Stimulated activated CD8-positive, alpha-beta memory T cell treated with anti-CD3 and anti-CD28 coated beads, Interleukin-15, amount 100 ng/mL, for 1 hour (primary cell): Measurements from ENCODE around the gene TRAM2.

Experiments used
- DNase-seq: peaks from one replicate; pipeline ENCODE4 v3.0.0-alpha.2; 2020; ENCODE audit warnings: low read depth

Gene TRAM2

DNA sequence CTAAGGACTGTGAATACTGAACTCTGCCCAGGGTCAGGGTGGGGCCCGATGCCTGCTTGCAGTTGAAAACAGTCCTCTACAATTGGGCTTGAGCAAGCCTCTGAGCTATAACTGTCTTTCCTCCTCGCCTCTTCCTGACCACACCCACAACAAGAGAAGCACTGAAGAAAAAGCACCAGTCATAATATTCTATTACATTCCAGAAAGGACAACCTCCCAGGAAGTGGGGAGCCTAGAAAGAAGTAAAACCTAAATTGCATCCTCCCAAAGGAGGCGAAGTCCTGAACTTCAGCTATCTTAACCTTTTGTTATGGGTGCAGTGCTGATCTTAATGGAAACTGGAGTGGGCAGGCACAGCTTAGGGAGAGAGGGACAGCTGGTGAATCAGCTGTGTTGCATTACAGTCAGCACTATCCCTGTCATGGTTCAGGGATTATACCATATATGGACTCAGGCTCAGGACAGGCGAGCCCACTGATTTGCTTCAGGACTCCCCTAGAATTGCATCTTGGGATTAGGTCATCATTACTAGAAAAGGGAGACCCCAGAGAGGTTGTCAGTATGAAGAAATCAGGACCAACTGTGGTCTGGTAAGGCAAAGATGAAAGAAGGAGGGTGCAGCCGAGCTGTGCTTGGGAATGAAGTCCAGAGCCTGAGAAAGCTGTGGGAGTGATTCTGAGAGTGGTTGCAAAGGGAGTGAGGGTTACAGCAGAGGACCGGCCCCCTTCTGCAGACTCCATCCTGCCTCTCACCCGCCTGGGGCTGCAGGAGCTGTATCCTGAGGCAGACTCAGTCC lies 18.3 kb upstream of the TRAM2 start:
- DNase-seq: no peak

DNA sequence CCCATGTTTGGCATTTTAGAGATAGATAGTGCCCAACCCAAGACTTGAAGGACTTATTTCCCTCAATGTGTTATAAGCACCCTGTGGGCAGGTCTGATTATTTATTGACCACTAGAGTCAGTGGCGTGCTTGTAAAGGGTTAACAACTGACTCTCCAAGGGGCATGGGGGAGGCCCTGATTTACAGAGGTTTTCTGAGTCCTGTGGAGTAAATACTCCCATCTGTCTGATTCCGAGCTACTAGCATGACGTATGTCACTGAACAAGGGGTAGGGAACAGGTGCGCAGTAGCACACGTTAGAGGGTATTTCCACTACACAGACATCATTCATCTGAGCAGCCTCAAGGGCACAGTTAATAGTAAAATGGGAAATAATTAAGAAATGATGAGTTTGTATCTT lies 17.4 kb upstream of the TRAM2 start:
- no peak for DNase-seq

GRCh38 chr6:52591832-52592231 lies 15.0 kb upstream of the TRAM2 start:
- no peak for DNase-seq

GRCh38 chr6:52590152-52590891 lies 13.5 kb upstream of the TRAM2 start:
- DNase-seq: no peak

GRCh38 chr6:52588710-52589091 lies 11.8 kb upstream of the TRAM2 start:
- DNase-seq: no peak

DNA sequence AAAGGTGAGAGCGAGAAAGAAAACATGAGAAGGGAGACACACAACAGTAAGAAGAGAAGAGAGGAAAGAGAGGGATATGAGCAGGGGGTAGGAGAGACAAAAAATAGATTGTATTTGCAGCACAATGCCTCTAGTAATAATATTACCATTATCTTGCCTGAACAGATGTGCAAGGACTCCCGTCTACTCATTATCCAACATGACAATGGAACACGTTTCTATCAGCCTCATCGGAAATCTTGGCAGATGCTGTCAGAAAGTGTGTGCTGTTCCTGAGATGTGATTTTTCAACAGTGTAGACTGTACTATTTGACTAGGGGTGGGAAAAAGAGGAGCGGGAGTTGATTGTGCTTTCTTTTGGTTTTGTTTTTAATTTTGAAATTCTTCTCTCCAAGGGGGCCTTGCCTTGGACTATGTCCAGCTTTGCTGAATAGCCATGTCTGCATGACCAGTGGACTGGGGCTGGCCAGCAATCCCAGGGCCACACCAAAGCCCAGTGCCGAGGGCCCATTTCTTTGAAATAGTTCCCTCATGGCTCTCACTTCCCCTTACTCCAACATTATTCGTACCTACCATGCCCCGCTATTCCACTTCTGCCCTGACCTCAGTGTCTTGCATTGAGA lies 11.3 kb upstream of the TRAM2 start:
- no peak for DNase-seq

DNA sequence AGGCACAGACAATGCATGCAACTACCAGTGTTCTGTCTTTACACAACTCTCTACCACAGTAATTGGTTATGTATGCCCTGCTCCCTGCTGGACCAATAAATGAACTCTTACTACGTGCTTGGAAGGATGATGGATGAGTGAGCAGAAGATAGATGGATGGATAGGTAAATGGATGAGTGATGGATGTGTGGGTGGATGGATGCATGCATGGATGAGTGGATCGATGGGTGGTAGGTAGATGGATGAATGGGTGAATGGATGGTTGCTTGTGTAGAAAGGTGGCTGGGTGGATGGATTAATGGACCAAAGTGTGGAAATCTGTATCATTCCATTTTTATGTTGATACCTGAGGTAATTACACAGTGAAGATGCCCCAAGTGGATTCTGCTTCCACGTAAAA lies 10.1 kb upstream of the TRAM2 start:
- no peak for DNase-seq

GRCh38 chr6:52584203-52584602 lies 7.3 kb upstream of the TRAM2 start:
- no peak for DNase-seq

- DNase-seq: no peak
These were observed 6.1 kb upstream of the TRAM2 start for GRCh38 chr6:52582996-52583395.

DNA sequence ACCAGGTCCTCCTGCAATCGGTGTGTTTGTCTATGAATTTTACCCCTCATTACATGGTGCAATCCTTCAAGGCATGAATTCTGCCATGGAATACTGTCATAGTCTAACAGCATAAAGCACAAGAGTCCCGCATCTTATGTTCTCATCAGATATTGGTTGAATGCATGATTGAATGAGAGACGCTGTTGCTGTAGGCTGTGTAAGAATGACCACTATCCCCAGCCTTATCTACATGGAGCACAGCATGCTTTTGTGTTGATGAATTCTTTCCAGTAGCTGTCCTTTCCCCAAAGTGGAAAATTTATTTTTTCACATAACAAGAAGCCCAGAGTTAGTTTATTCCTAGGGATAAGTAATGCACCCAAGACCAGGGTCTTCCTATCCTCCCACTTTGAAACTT lies 5.6 kb upstream of the TRAM2 start:
- no peak for DNase-seq

DNA sequence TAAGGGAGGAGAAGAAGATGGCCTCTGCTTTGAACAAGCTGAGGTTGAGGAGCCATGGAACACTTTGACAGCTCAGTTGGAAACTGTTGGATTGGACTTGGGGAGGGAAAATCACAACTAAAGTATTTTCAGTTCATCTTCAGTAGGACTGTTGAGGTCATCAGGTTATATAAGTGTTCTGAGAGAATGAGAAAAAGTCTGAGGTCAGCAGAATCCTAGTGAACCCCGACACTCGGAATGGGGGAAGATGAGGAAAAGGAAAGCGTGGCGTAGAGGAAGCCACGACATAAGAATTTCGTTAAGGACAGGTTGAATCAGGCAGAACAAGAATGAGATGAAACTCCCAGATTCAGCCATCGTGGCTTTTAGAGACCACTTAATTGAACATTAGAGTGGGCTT lies 4.0 kb upstream of the TRAM2 start:
- no peak for DNase-seq

DNA sequence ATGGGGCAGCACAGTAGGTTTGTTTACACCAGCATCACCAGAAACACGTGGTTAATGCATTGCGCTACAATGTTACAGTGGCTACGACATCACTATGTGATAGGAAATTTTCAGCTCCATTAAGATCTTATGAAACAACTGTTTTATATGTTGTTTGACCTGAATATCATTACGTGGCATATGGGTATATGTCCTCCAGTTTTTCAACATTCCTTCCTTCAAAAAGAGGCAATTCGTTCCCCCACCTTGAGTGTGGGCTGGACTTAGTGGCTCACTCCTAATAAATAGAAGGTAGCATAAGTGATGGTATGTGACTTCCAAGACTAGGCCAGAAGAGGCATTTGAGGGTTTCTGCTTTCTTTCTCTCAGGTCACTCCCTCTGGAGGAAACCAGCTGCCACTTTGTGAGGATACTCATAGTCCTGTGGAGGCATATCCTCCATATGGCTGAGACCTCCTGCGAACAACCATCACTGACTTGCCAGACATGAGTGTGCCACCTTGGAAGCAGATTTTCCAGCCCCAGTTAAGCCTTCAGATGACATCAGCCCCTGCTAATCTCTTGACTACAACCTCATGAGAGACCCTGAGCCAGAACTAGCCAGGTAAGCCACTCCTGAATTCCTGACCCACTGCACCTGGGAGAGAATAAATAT lies 2.3 kb upstream of the TRAM2 start:
- DNase-seq: no peak

DNA sequence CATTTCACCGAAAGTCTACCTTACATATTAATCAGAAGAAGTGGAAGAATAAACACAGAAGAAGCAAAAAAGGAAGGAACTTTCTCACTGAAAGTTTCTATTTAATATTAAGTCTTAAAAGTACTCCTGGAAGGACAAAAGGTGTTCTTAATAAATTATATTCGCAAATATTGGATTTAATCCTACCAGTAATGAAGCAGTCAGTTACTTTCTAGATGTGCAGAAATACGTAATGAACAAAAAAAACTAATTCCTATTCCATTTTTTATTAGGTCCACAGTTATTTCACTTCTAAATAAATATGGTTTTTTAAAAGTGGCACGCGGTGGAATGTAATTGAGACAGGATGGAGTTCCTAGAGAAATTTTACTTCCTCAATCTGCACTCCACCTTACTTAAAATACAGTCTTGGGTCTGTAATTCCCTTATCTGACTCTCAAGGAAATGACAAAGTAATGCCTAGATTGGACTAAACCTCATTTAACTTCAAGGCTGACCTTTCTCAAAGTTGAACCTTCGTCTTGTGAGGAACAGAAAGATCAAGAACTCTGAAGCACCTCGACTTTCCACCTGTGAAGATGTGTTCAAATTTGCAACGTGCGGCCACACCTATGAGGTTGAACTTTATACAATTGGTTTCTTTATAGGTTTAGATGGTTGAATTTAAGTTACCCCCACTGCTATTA lies 1.1 kb upstream of the TRAM2 start:
- no peak for DNase-seq

DNA sequence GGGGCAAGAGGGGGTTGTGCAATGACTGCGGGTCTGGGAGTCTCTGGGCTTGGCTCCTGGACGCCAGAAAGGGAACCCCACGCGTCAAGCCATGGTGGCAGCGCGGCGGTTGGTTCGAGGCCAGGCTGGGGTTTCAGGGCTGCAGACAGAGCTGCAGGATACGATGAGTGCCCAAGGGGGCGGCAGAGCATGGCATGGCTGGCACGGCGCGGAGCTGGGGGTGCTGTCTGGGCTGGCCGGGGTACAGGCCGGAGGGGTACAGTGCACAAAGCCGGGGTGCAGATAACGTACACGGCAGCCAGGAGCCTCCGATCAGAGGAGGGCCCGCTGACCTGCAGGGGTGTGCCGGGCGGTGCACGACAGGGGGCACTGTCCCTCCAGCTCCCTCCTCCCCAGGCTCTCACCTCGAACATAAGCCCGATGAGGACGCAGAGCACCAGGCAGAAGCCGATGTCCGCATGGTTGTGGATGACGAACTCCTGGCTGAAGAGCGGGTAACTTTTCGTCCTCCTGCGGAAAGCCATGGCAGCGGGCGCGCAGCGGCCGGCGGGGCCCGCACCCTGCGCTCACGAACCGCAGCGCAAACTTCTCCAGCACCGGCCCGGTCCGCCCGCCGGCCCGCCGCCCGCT lies 353 bp downstream of the TRAM2 start:
- no peak for DNase-seq

DNA sequence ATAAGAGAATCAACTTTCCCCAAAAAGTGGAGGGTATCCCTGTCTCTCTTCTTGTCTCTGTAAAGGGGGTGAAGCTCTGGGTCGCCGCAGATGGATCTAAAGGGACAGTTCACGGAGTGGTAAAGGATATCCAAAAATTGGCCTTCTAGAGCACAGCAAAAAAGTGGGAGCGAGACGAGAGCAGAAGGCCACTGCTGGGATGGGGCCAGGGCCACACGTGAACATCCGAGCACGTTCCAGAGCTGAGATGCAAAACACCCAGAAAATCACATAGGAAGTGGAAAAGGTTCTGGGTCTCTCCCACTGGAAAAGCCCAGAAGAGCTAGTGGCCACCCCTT lies 837 bp downstream of the TRAM2 start:
- no peak for DNase-seq

GRCh38 chr6:52575502-52575892 lies 1.4 kb downstream of the TRAM2 start:
- DNase-seq: no peak

DNA sequence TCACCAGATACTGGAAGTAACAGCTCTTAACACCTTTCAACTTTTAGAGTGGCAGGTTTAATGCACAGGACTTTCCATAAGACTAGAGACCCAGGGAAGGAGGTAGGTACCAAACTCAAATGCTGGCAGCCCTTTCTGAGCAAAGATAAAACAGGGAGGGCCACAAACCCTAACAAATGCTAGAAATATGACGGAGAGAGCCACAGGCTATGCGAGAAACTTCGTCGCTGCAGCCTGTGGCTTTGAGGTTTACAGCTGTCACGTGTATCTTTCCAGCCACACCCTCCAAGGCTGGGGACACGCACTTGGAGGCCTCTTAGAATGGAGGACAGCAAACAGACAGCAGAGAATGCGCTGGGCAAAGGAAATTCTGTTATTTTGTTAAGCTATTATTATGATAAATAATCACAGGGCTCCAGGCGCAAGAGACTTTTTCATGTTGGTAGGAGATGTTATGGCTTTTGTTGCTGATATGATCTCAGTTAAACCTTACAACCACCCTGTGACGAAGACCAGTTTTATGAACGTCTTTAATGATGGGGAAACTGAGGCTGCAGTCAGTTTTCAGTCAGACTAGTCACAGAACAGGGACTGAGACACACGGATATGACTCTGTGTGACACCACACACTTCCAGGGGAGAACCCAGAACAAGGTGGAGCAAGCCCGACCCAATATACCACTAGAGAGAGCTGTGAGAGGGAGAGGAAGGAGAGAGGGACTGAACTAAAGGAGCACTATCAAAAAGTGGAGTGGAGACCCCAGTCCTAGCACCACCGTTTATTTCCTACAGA lies 2.0 kb downstream of the TRAM2 start:
- DNase-seq: peak; percentile 45

- no peak for DNase-seq
These were observed 3.6 kb downstream of the TRAM2 start for GRCh38 chr6:52573295-52573694.

GRCh38 chr6:52572536-52572935 lies 4.3 kb downstream of the TRAM2 start:
- DNase-seq: no peak

- DNase-seq: no peak
These were observed 5.6 kb downstream of the TRAM2 start for GRCh38 chr6:52571099-52571755.
